GM19099 (cell line): ENCODE measurements around the gene TMEM273.

Source experiments
- POLR2A ChIP-seq: IDR thresholded peaks from 3 replicates; pipeline ENCODE4 v1.6.1; 2011; ENCODE audit warnings: low read depth; ENCODE audit not compliant: insufficient read length; ENCODE audit errors: extremely low read depth

Gene TMEM273

DNA sequence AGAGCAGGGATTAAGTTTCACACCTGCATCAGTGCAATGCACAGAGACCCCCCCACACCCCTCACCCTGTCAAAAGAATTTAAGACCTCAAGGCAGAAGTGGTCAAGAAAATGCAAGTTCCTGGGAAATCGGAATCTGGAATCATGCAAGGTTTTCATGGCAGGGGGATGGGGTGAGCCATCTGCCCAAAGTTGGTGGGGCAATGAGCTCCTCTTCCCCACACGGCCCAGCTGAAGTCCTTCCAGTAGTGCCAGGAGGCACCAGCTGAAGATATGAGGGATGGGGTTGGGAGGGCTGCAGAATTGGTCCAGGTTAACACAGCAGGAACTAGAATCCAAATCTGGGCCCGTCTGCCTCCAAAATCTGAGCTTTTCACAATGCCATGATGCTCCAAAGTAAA lies 25.0 kb upstream of the TMEM273 start:
- TF ChIP-seq POLR2A: no peak

DNA sequence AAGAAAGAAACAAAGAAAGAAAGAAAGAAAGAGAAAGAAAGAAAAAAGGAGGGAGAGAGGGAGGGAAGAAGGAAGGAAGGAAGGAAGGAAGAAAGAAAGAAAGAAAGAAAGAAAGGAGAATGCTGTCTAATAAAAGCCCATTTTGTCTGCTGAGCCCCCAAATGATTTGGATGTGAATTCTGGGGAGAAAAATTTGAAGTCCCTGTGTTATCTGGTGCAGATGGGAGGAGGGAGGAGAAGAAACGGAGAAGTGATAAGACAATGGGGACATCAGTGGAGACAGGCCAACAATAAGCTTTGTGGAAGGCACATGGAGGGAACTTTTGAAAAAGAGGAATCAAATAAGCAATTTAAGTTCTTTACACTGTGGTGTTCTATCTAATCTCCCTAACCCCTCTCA lies 24.6 kb upstream of the TMEM273 start:
- no peak for TF ChIP-seq POLR2A

DNA sequence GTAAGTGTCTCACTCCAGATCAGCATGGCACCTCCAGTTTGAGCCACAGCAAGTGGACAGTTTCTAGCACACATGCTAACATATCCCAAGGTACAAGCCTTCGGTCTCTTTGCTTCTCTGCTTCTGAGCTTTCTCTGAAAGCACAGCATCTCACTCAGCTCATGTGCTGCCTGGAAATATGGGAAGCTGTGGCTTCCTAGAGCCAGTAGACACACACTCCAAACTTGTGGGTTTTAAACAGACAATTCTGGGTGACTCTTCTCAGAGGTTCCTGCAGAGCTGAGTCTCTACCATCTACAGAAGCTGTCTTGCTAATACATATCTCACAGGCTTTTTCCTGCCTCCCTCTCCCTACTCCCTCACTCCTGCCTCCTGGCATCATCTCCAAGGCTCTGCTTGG lies 23.9 kb upstream of the TMEM273 start:
- no peak for TF ChIP-seq POLR2A

DNA sequence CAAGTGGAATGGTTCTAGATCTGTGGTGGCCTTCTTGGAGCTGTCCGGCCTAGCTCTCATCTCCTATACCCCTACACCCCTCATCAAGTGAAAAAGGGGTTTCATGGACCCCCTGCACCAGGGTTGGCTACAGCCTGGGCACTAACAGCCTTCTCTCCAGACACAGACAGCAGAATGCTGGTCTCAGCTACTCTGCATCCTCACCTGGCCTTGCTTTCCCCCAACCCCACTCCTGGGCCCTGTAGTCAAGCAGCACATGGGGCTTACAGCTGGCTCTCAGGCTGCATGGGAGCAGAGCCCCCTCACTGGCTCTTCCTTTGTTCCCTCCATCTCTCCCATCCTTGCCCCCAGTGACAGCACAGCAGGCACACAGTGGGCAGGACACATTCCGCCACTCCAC lies 20.8 kb upstream of the TMEM273 start:
- no peak for TF ChIP-seq POLR2A

DNA sequence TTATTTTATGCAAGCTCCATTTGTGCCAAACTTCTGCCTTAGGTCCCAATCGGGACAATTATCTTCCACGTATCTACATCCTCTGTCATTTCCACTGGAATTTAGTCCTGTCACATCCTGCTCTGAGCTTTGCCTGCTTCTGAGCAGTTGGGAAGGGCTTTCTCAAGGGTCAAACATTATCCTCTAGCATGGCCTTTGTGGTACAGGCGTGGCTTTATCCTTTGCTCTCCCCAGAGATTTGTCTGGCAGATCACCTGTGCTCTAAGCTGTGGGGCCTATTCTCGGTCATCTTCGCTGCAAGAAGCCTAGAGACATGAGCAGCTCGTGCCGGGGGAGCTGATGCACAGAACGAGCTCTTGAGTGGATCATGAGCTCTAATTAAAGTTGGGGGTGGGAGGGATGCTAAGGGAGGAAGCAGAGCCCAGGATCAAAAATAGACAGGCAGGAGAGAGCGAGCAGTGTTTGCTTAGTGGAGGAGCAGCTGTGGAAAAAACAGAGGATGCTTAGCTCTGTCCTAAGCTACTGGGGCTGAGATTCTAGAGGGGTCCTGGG lies 19.8 kb upstream of the TMEM273 start:
- TF ChIP-seq POLR2A: no peak

DNA sequence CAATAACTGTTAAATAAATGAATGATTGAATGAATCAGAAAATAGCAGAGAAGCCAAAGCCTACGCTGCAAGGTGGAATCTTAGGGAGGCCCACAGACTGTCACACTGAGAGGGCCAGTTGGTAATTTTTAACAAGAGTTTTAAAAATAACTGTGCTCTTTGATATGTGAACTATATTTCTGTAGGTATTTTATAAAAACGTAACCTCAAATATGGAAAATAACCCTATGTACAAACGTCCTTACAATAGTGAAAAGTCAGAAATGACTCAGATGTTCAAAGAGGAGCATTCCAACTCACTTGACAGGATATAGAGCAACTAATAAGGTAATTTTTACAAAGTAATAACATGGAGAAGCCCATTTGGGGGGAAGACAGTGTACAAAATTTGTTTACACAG lies 18.9 kb upstream of the TMEM273 start:
- TF ChIP-seq POLR2A: no peak

DNA sequence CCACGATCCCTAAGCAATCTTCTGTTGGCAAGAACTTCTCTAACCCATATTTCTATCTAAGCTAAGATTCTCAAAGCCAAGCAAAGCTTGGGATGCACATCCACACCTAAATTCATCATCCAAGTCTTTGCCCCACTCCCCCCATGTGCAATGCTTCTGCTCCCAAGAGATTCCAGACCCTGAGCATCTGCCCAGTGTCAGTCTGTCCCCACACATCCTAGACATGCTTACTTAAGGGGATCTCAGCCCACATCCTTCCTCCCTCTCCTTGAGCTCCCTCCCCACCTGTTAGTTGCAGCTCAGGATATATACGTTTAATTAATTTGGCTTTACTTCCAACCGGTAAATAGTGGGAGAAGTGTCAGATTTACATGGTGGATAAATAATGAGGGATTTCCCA lies 17.0 kb upstream of the TMEM273 start:
- no peak for TF ChIP-seq POLR2A

DNA sequence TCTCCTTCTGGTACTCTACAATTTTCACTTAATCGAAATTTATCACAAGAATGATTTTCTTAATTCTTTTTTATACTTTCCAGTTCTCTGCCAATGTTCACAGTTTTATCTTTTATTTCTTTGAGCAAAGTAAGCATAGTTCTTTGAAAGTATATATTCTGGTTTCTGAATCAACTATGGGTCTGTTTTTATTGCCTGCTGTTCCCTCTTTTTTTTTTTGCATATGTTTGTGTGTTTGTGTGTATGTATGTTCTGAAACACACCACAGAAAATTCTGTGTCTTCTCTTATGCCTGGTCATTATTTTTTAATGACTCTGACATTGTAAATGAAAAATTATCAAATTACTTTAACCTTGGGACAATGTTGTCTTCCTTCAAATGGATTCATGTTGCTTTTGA lies 15.9 kb upstream of the TMEM273 start:
- no peak for TF ChIP-seq POLR2A

DNA sequence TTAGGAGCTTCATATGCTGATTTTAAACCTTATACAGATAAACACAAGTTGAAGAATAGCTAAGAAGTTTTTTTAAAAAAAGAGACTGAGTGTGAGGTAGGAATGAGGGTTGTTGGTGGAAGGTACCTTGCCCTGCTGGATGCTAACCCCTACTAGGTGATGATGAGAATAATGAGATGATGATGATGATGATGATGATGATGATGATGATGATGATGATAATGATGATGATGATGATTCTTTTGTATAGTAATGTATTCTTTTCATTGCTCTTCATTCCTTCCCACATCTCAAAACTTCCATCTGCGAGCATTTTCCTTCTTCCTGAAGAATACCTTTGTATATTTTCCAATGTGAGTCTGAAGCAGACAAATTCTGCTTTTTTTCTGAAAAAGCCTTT lies 14.1 kb upstream of the TMEM273 start:
- no peak for TF ChIP-seq POLR2A

DNA sequence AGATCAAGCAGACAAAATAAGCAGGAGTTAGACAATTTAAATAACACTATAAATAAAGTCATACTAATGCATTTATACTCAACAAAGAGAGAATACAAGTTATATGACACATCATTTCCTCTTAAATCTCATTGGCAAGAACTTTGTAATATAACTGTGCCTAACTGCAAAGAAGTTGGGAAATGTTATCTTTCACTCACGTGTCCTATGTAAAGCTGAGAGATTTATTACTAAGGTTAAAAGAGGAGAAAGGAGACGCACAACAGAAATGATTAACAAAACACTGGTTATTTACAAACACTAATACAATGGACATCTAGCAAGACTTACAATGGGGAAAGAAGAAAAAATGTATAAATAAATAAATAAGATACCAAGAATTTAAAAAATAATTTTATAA lies 12.7 kb upstream of the TMEM273 start:
- TF ChIP-seq POLR2A: no peak

DNA sequence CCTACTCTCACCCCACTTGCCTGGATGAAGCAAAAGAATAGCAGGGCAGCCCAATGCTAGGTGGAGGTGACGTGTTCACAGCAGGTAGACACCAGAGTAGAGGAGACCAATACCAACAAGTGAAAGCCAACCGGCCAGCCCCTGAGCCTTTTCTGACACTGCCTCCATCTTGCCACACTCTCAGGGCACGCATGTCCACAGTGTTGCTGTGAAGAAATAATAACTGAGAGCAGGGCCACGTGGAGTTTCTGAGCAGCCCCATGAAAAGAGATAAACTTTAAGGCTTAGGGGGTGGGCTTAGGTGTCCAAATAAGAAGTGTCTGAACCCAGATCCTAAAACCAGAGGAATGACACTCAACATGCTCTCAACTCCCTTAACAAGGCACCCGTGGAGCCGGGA lies 9.0 kb upstream of the TMEM273 start:
- no peak for TF ChIP-seq POLR2A

DNA sequence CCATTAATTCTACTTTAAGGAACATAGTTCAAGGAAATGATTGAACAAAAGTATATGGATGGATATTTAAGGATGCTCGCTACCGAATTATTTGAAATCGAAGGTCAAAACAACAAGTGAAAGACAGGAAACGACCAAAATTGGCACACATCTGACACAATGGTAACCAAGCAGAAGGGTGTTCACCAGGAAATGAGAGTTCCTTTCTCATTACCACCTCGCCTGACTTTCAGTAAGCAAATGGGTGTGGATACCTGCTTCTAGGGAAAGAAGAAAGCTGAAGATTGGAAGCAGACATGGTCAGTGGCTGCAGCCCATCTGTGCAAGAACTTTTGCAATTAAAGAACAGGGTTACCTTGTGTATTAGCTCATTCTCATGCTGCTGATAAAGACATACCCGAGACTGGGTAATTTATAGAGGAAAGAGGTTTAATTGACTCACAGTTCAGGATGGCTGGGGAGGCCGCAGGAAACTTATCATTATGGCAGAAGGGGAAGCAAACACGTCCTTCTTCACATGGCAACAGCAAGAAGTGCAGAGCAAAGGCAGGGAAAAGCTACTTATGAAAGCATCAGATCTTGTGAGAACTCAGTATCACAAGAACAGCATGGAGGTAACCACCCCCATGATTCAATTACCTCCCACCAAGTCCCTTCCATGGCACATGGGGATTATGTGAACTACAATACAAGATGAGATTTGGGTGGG lies 6.2 kb upstream of the TMEM273 start:
- no peak for TF ChIP-seq POLR2A

DNA sequence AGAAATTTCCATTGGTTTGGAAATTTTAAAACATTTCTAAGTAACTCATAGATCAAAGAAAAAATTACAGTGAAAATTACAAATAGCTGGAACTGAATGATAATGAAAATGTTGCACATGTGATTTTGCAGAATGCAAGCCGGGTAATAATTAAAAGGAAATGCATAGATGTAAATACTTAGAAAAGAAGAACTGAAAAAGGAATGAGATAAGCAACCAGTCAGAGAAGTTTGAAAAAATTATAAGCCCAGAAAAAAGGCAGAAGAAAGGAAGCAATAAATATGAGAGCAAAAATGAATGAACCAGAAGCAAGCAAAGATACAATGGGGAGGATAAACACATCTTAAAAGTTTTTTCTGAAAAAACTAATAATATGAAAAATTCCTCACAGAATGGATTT lies 3.2 kb upstream of the TMEM273 start:
- no peak for TF ChIP-seq POLR2A

DNA sequence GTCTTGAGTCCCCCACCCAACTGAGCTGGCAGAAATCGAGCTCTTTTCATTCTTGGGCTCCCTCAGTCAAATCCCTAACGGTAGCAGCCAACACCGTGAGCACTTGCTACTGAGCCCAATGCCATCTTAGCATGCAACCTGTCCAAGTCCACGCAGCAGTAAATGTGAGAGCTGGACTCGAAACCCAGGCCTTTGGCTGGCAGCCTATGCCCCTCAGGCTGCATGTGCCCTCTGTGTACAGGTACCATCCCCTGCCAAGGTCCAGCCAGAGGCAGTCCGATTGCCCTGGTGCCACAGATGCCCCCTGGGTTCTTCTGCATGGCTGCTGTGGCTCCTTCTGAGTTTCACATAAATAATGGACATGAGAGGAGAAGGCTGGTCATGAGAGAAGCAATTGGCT lies 1.2 kb upstream of the TMEM273 start:
- TF ChIP-seq POLR2A: no peak

DNA sequence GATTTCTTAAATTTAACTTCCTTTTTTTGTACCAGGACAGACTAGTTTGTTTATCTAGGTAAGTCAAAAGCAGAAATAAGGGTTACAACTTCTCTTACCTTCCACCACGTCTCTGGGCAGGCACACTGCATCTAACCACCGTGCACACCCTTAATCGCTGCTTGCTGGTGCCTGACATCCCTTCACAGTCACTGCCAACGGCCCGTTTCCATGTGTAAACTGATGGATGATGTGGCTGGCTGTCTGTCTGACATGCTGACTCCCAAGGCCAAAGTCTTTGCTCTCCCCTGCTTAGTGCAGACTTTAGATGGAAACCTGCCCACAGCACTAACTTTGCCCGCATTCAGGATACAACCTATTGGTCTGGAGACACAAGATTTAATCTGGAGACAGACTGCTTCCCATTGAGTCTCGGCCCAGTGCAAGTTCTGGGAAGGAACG lies 1.1 kb downstream of the TMEM273 start:
- no peak for TF ChIP-seq POLR2A

DNA sequence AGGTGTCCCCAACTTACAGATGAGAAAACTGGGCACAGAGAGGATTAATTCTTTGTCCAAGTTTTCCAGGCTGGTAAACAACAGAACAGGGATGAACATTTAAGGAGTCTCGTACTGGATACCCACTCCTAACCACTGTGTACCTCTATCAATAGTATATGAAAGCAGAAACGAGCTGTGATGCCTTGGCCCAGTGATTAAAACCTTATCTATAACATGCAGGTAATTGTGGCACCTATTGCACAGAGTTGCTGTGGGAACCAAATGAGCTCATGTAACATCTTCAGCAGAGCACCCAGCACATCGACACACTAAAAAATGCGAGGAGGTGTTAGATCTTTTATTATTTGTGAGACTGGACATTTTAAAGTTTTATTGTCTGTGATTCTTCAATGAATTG lies 1.6 kb downstream of the TMEM273 start:
- TF ChIP-seq POLR2A: no peak

DNA sequence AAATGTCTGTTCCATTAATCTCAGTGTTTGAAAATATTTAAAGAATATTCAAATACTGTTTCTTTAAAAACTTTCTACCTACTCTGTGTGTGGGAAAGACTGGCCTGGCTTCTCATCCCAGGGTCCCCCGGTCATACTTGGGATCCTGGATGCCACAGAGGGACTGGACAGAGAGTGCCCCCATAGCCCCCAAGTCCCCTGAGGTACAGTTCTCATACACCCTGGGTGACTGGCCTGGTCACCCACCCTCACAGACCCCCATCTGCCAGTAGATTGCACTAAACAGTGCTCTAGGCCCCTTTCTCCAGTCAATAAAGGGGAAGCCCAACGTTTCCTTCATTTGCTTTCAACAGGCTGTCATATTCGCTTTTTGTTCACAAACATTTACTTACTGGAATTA lies 3.0 kb downstream of the TMEM273 start:
- TF ChIP-seq POLR2A: no peak
